ENCODE results near the gene SATB1.

The SATB1 gene

GRCh38 chr3:18396428-18396827 lies 28.7 kb downstream of the SATB1 start:
- no peak for DNase-seq

- no peak for DNase-seq
These were observed 30.6 kb downstream of the SATB1 start for GRCh38 chr3:18394384-18394995.

- no peak for DNase-seq
These were observed 31.2 kb downstream of the SATB1 start for GRCh38 chr3:18393906-18394305.

- no peak for DNase-seq
These were observed 35.0 kb downstream of the SATB1 start for GRCh38 chr3:18390024-18390660.

GRCh38 chr3:18389108-18389733 lies 35.9 kb downstream of the SATB1 start:
- DNase-seq, result no peak

- DNase-seq, result no peak
These were observed 38.8 kb downstream of the SATB1 start for GRCh38 chr3:18386274-18386890.

GRCh38 chr3:18385706-18386105 lies 39.4 kb downstream of the SATB1 start:
- no peak for DNase-seq

- no peak for DNase-seq
These were observed 42.3 kb downstream of the SATB1 start for GRCh38 chr3:18382760-18383369.

GRCh38 chr3:18379647-18380046 lies 45.5 kb downstream of the SATB1 start:
- DNase-seq, result no peak

GRCh38 chr3:18378218-18378617 lies 46.9 kb downstream of the SATB1 start:
- peak; percentile 55 for DNase-seq

GRCh38 chr3:18376682-18377081 lies 48.5 kb downstream of the SATB1 start:
- no peak for DNase-seq

- DNase-seq, result no peak
These were observed 52.2 kb downstream of the SATB1 start for GRCh38 chr3:18372786-18373405.

GRCh38 chr3:18370672-18371071 lies 54.5 kb downstream of the SATB1 start:
- no peak for DNase-seq

- DNase-seq, result peak; percentile 70
These were observed 55.5 kb downstream of the SATB1 start for GRCh38 chr3:18369551-18370185.

- DNase-seq, result no peak
These were observed 58.9 kb downstream of the SATB1 start for GRCh38 chr3:18366258-18366657.

- DNase-seq, result no peak
These were observed 61.8 kb downstream of the SATB1 start for GRCh38 chr3:18363338-18363737.

GRCh38 chr3:18357747-18358146 lies 67.4 kb downstream of the SATB1 start:
- no peak for DNase-seq

GRCh38 chr3:18355832-18356231 lies 69.3 kb downstream of the SATB1 start:
- DNase-seq, result no peak

GRCh38 chr3:18354701-18355100 lies 70.4 kb downstream of the SATB1 start:
- DNase-seq, result no peak

GRCh38 chr3:18351823-18352744 lies 73.1 kb downstream of the SATB1 start:
- DNase-seq, result peak; percentile 66

GRCh38 chr3:18351069-18351628 lies 74.0 kb downstream of the SATB1 start:
- DNase-seq, result no peak
